Immature natural killer cell (primary cell): ENCODE measurements around the gene ZDHHC13. TPM values are rescaled to one million over a fixed set of nuclear protein-coding genes. Genes with fewer than 3 reads are reported as not detected.

Source experiments
- DNase-seq, 3 donors: peaks; one replicate each; pipeline ENCODE4 v3.0.0; 2022; ENCODE audit warnings: mixed read lengths in 1 of 3
- H3K27ac Mint-ChIP-seq, 6 donors: one replicate each; pipeline ENCODE4 v1.8.0; 2020; ENCODE audit warnings: mixed read lengths in 6 of 6, mild to moderate bottlenecking in 5 of 6, inconsistent platforms in 4 of 6, moderate library complexity in 3 of 6
- H3K27me3 Mint-ChIP-seq, 3 donors: one replicate each; pipeline ENCODE4 v1.8.0; 2020 to 2021; ENCODE audit warnings: low read depth in 3 of 3, mild to moderate bottlenecking in 3 of 3, mixed read lengths in 3 of 3, moderate library complexity in 3 of 3, inconsistent platforms in 1 of 3
- H3K36me3 Mint-ChIP-seq, 3 donors: one replicate each; pipeline ENCODE4 v1.8.0; 2020; ENCODE audit warnings: mixed read lengths in 3 of 3, inconsistent platforms in 2 of 3, mild to moderate bottlenecking in 2 of 3
- H3K4me1 Mint-ChIP-seq, 2 donors: one replicate each; pipeline ENCODE4 v1.8.0; 2020; ENCODE audit warnings: inconsistent platforms in 2 of 2, mild to moderate bottlenecking in 2 of 2, mixed read lengths in 2 of 2, moderate library complexity in 1 of 2
- H3K4me3 Mint-ChIP-seq, 5 donors: one replicate each; pipeline ENCODE4 v1.8.0; 2020; ENCODE audit warnings: mild to moderate bottlenecking in 5 of 5, mixed read lengths in 5 of 5, inconsistent platforms in 3 of 5, moderate library complexity in 3 of 5
- H3K9me3 Mint-ChIP-seq, 6 donors: one replicate each; pipeline ENCODE4 v1.8.0; 2020; ENCODE audit warnings: mild to moderate bottlenecking in 6 of 6, mixed read lengths in 6 of 6, inconsistent platforms in 4 of 6, moderate library complexity in 3 of 6
- polyA plus RNA-seq, 3 donors: library from polyadenylated mRNA; unstranded; fragments of 300-500 nt; fragmentation: Illumina TruSeq; gene quantifications; one replicate each; pipeline ENCODE4 v1.2.3, GENCODE V29; 2021

The ZDHHC13 gene
- polyA plus RNA-seq, 3 donors from 2014 or later: 10.2 to 20.4 (median 13.6) TPM

GRCh38 chr11:19187833-19188258, 70.9 kb downstream of the ZDHHC13 start:
- H3K27ac Mint-ChIP-seq: no peak overlapping the region
- peaks cover 0 to 2% (median 0%) of the 10 kb centered on the region in 3 donors for H3K27me3 Mint-ChIP-seq
- H3K36me3 Mint-ChIP-seq: peaks cover 4 to 18% (median 7%) of the 10 kb centered on the region in 3 donors
- no peak for DNase-seq
- no peak overlapping the region for H3K4me3 Mint-ChIP-seq
- H3K9me3 Mint-ChIP-seq: no peaks in the 10 kb centered on the region
- H3K4me1 Mint-ChIP-seq: no peaks in the 10 kb centered on the region

GRCh38 chr11:19191530-19192169, 74.7 kb downstream of the ZDHHC13 start:
- peaks cover 0 to 9% (median 4%) of the 10 kb centered on the region in 3 donors for H3K36me3 Mint-ChIP-seq
- no peaks in the 10 kb centered on the region for H3K9me3 Mint-ChIP-seq

GRCh38 chr11:19193916-19194315, 76.9 kb downstream of the ZDHHC13 start:
- H3K4me1 Mint-ChIP-seq: no peaks in the 10 kb centered on the region
- no peaks in the 10 kb centered on the region for H3K9me3 Mint-ChIP-seq
- no peak for DNase-seq
- H3K4me3 Mint-ChIP-seq: no peak overlapping the region
- peaks cover 0 to 2% (median 0%) of the 10 kb centered on the region in 3 donors for H3K36me3 Mint-ChIP-seq
- no peak overlapping the region for H3K27ac Mint-ChIP-seq
- H3K27me3 Mint-ChIP-seq: peaks cover 0 to 2% (median 0%) of the 10 kb centered on the region in 3 donors

More at GRCh38 chr11:19191530-19192169, 74.7 kb downstream of the ZDHHC13 start:
- Mint-ChIP-seq H3K27ac (no peak overlapping the region), H3K4me1 (no peaks in the 10 kb centered on the region), H3K27me3 (peaks cover 0 to 2% (median 0%) of the 10 kb centered on the region in 3 donors), H3K4me3 (no peak overlapping the region)
- no peak for DNase-seq

GRCh38 chr11:19194620-19195308, 77.8 kb downstream of the ZDHHC13 start:
- H3K27me3 Mint-ChIP-seq: peaks cover 0 to 2% (median 0%) of the 10 kb centered on the region in 3 donors
- H3K9me3 Mint-ChIP-seq: no peaks in the 10 kb centered on the region
- H3K4me1 Mint-ChIP-seq: no peaks in the 10 kb centered on the region
- H3K4me3 Mint-ChIP-seq: no peak overlapping the region
- H3K27ac Mint-ChIP-seq: no peak overlapping the region
- DNase-seq: no peak
- peaks cover 0 to 2% (median 0%) of the 10 kb centered on the region in 3 donors for H3K36me3 Mint-ChIP-seq

DNA sequence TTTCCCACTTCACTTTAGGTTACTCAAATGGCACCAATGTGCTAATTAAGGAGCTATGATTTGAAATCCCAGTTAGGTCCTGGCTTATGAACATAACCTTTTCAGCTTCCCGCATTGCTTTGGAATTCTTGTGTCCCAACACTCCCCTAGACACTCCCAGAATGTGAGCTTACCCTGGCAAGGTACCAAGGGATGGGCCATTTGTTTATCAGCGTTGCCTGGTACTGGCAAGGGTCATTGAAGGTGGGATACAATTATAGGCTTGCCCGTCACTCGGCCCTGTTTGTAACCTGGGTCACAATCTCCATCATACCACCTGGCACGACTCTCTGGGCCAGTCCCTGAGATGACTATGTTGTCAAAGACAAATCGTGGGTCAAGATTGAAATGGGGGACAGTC, 79.5 kb downstream of the ZDHHC13 start:
- no peak overlapping the region for H3K27ac Mint-ChIP-seq
- peaks cover 0 to 2% (median 0%) of the 10 kb centered on the region in 3 donors for H3K36me3 Mint-ChIP-seq
- H3K9me3 Mint-ChIP-seq: no peaks in the 10 kb centered on the region
- peaks cover 0 to 4% (median 2%) of the 10 kb centered on the region in 3 donors for H3K27me3 Mint-ChIP-seq
- no peak overlapping the region for H3K4me3 Mint-ChIP-seq
- no peak for DNase-seq
- no peaks in the 10 kb centered on the region for H3K4me1 Mint-ChIP-seq

- no peak for DNase-seq
- H3K27ac Mint-ChIP-seq: no peak overlapping the region
- no peaks in the 10 kb centered on the region for H3K4me1 Mint-ChIP-seq
- peaks cover 0 to 4% (median 0%) of the 10 kb centered on the region in 3 donors for H3K27me3 Mint-ChIP-seq
- H3K4me3 Mint-ChIP-seq: no peak overlapping the region
- no peaks in the 10 kb centered on the region for H3K9me3 Mint-ChIP-seq
- H3K36me3 Mint-ChIP-seq: peaks cover 0 to 3% (median 0%) of the 10 kb centered on the region in 3 donors
Measured at GRCh38 chr11:19199048-19199447, 82.1 kb downstream of the ZDHHC13 start.

- H3K9me3 Mint-ChIP-seq: no peaks in the 10 kb centered on the region
- peaks cover 0 to 4% (median 0%) of the 10 kb centered on the region in 3 donors for H3K27me3 Mint-ChIP-seq
- H3K4me3 Mint-ChIP-seq: no peak overlapping the region
- no peak for DNase-seq
- H3K27ac Mint-ChIP-seq: no peak overlapping the region
- no peaks in the 10 kb centered on the region for H3K4me1 Mint-ChIP-seq
- peaks cover 0 to 3% (median 0%) of the 10 kb centered on the region in 3 donors for H3K36me3 Mint-ChIP-seq
Measured at GRCh38 chr11:19199771-19200170, 82.8 kb downstream of the ZDHHC13 start.

DNA sequence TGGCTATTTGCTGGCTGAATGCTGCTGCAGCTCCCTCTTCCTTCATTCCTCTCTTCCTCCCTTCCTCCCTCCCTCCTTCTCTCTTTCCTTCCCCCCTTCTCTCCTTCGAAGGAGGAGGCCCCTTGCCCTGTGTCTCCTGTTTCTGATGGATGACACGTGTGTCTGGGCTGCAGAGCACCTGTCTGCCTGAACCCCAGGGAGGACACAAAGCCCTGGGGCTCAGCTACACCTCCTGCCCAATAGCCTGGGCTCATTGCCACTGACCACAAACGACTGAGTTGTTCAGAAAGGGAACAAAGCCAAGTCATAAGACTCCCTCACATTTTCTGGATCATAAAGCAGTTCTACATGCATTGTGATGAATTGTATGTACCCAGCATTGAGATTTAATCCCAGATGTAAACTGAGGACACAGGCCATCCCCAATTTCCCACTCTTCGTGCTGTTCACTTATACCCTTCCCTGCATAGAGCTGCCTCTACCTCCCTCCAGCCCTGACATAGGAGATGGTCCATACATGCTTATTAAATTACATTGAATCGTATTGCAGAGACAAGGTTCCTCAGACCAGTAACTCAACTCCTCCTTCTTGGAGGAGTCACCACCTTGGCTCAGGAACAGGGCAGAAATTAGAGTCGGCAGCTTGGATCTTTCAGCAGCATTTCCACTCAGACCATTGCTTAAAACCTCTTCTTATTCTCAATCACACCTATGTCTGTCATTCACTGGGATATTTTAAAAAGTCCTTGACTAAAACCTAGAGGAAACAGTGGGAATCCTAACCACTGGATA, 83.6 kb downstream of the ZDHHC13 start:
- no peak overlapping the region for H3K27ac Mint-ChIP-seq
- peaks cover 0 to 3% (median 0%) of the 10 kb centered on the region in 3 donors for H3K36me3 Mint-ChIP-seq
- H3K4me1 Mint-ChIP-seq: no peaks in the 10 kb centered on the region
- DNase-seq: no peak
- no peak overlapping the region for H3K4me3 Mint-ChIP-seq
- H3K9me3 Mint-ChIP-seq: no peaks in the 10 kb centered on the region
- H3K27me3 Mint-ChIP-seq: peaks cover 0 to 4% (median 2%) of the 10 kb centered on the region in 3 donors

GRCh38 chr11:19201737-19202605, 85.0 kb downstream of the ZDHHC13 start, which contains the start of gene CSRP3:
Gene CSRP3, minus strand, starts transcription at chr11:19201983. Its CDS starts 9,535 bp downstream, at chr11:19192448.
- no peak within 1 kb of the TSS for H3K4me3 Mint-ChIP-seq
- H3K36me3 Mint-ChIP-seq: peaks cover 0 to 3% (median 0%) of the 10 kb centered on the region in 3 donors
- H3K27ac Mint-ChIP-seq: no peak within 1 kb of the TSS

GRCh38 chr11:19204836-19205235, 87.9 kb downstream of the ZDHHC13 start:
- H3K27ac Mint-ChIP-seq: no peak overlapping the region
- peaks cover 0 to 3% (median 0%) of the 10 kb centered on the region in 3 donors for H3K36me3 Mint-ChIP-seq
- H3K4me1 Mint-ChIP-seq: no peaks in the 10 kb centered on the region
- H3K4me3 Mint-ChIP-seq: no peak overlapping the region
- no peaks in the 10 kb centered on the region for H3K9me3 Mint-ChIP-seq
- DNase-seq: no peak
- H3K27me3 Mint-ChIP-seq: peaks cover 0 to 5% (median 2%) of the 10 kb centered on the region in 3 donors

More at GRCh38 chr11:19201737-19202605, 85.0 kb downstream of the ZDHHC13 start, which contains the start of gene CSRP3:
- H3K4me1 Mint-ChIP-seq: no peaks in the 10 kb centered on the region
- peaks cover 0 to 4% (median 2%) of the 10 kb centered on the region in 3 donors for H3K27me3 Mint-ChIP-seq
- no peak for DNase-seq
- no peaks in the 10 kb centered on the region for H3K9me3 Mint-ChIP-seq

GRCh38 chr11:19208181-19208580, 91.2 kb downstream of the ZDHHC13 start:
- no peak overlapping the region for H3K27ac Mint-ChIP-seq
- peaks cover 0 to under 1% (median 0%) of the 10 kb centered on the region in 3 donors for H3K36me3 Mint-ChIP-seq
- H3K4me3 Mint-ChIP-seq: no peak overlapping the region
- H3K27me3 Mint-ChIP-seq: peaks cover 2 to 3% (median 2%) of the 10 kb centered on the region in 3 donors
- no peaks in the 10 kb centered on the region for H3K4me1 Mint-ChIP-seq
- no peaks in the 10 kb centered on the region for H3K9me3 Mint-ChIP-seq
- no peak for DNase-seq

DNA sequence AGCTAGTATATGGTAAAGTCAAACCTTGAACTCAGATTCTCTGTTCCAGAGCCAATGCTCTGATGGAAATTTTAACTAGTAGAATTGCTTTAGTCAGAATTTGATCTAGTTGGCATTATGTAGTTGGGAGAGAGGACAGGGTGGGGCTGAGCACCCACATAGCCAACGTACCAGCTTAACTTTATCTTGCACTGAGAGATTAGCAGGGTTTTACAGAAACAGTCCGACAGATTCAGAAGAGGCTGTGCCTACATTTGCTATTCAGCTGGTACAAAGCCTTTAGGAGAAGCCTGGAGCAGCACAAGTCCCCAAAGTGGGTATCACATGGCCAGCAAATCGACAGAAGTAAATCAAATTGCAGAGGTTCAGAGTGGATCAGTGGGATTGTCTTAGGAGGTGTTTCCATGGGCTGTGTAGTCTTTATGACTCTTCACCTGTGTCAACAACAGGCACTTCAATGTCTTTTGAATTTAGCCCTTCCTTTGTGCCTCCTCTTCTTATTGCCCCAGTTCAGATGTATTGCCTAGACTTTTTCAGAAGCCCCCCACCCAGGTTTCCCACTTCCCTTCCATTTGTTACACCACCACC, 92.1 kb downstream of the ZDHHC13 start:
- H3K36me3 Mint-ChIP-seq: no peaks in the 10 kb centered on the region
- DNase-seq: no peak
- peaks cover 2 to 6% (median 4%) of the 10 kb centered on the region in 3 donors for H3K27me3 Mint-ChIP-seq
- H3K4me3 Mint-ChIP-seq: no peak overlapping the region
- no peaks in the 10 kb centered on the region for H3K9me3 Mint-ChIP-seq
- no peak overlapping the region for H3K27ac Mint-ChIP-seq
- H3K4me1 Mint-ChIP-seq: no peaks in the 10 kb centered on the region
